Sigmoid colon (tissue), 7 donors: ENCODE data around the gene ACIN1. TPM values are rescaled to one million over a fixed set of nuclear protein-coding genes. Genes with fewer than 3 reads are reported as not detected.

ENCODE experiments used
- DNase-seq: peaks from one replicate; pipeline ENCODE4 v3.0.0-alpha.2; 2019
- H3K27ac ChIP-seq, 4 donors: fragments of 200-600 bp; sonication (generic); one replicate each; pipeline ENCODE4 v1.5.1; 2016 to 2019; ENCODE audit warnings: mild to moderate bottlenecking in 1 of 4
- H3K27me3 ChIP-seq, 3 donors: fragments of 200-600 bp; sonication (generic); one replicate each; pipeline ENCODE4 v1.5.1; 2019; ENCODE audit warnings: mild to moderate bottlenecking in 1 of 3
- H3K36me3 ChIP-seq, 4 donors: fragments of 200-600 bp; sonication (generic); one replicate each; pipeline ENCODE4 v1.5.1; 2016 to 2019
- H3K4me1 ChIP-seq, 4 donors: fragments of 200-600 bp; sonication (generic); one replicate each; pipeline ENCODE4 v1.5.1; 2017 to 2019
- H3K4me3 ChIP-seq, 4 donors: fragments of 200-600 bp; sonication (generic); one replicate each; pipeline ENCODE4 v1.5.1; 2017 to 2019; ENCODE audit warnings: mild to moderate bottlenecking in 2 of 4, moderate library complexity in 1 of 4
- H3K9me3 ChIP-seq, 4 donors: fragments of 200-600 bp in 3 of 4; sonication (generic) in 3 of 4; one replicate each; pipeline versions ENCODE4 v1.5.1 to v1.6.1; 2013 to 2019
- CTCF ChIP-seq, 4 experiments: fragments of 450-650 bp in 3 of 4; fragments of 200-600 bp in 1 of 4; IDR thresholded peaks; one replicate each; pipeline ENCODE4 v1.5.1; 2016 to 2019; ENCODE audit warnings: antibody characterized with exemption in 4 of 4, mild to moderate bottlenecking in 3 of 4, moderate library complexity in 2 of 4
- EP300 ChIP-seq, 4 donors: sonication (generic); formaldehyde crosslinking; IDR thresholded peaks; one replicate each; pipeline ENCODE4 v1.6.1; 2017; ENCODE audit warnings: antibody characterized with exemption in 4 of 4
- POLR2A ChIP-seq, 2 donors: fragments of 450-650 bp; IDR thresholded peaks; one replicate each; pipeline ENCODE4 v1.6.1; 2016; ENCODE audit warnings: antibody characterized with exemption in 2 of 2, mild to moderate bottlenecking in 2 of 2, moderate library complexity in 2 of 2
- POLR2AphosphoS5 ChIP-seq, 4 donors: sonication (generic); formaldehyde crosslinking; IDR thresholded peaks; one replicate each; pipeline ENCODE4 v1.6.1; 2017; ENCODE audit warnings: antibody characterized with exemption in 4 of 4
- WGBS, 2 donors: extraction: QIAGEN DNeasy Blood & Tissue Kit; methylation state at CpG; one replicate each; pipeline ENCODE4 v1.1.7; 2013; 5-methylcytosine and 5-hydroxymethylcytosine counted together
- intact Hi-C: fragments of 100-400 bp; cut with DNase I; formaldehyde crosslinking; loops from one replicate; pipeline ENCODE4 v1.15.1; 2023
- polyA plus RNA-seq, 3 donors: library from polyadenylated mRNA; stranded (reverse); fragments of 200-250 nt; gene quantifications; one replicate each; pipeline ENCODE4 v1.2.3, GENCODE V29; 2013
- total RNA-seq, 4 donors: library from RNA; depleted of rRNA; stranded (reverse); fragments of >200 nt; gene quantifications; one replicate each; pipeline ENCODE4 v1.1.0, GENCODE V29; 2016
- donor health status: healthy with polysubstance abuse.
- donor health status: Bipolar disorder and iron deficiency.
- donor health status: healthy.

The ACIN1 gene
- total and polyA plus RNA-seq, 7 donors, result 37.8 to 129 (median 88.4) TPM

- no peaks in the 10 kb centered on the region for H3K9me3 ChIP-seq
- DNase-seq, result no peak
- H3K4me3 ChIP-seq, result no peak overlapping the region
- no peaks in the 10 kb centered on the region for H3K27me3 ChIP-seq
- intact Hi-C loops, result no loop called here
- H3K27ac ChIP-seq, result no peak overlapping the region
- H3K4me1 ChIP-seq, result peaks cover 0 to 10% (median 8%) of the 10 kb centered on the region in 4 donors
- peaks cover 0 to 9% (median 2%) of the 10 kb centered on the region in 4 donors for H3K36me3 ChIP-seq
- WGBS, 2 donors, result 73 to 77% methylated on average over 8 of the region's 8 CpGs
- TF ChIP-seq POLR2AphosphoS5 (IDR thresholded peaks at IDR 0.05), result no peak
- no peak for TF ChIP-seq EP300 (IDR thresholded peaks at IDR 0.05)
- TF ChIP-seq CTCF (IDR thresholded peaks at IDR 0.05), result no peak
- no peak for TF ChIP-seq POLR2A (IDR thresholded peaks at IDR 0.05)
These were observed 38.0 kb upstream of the ACIN1 start for GRCh38 chr14:23132970-23133369.

- H3K4me3 ChIP-seq, result no peak overlapping the region
- peaks cover 0 to 9% (median 2%) of the 10 kb centered on the region in 4 donors for H3K36me3 ChIP-seq
- TF ChIP-seq EP300 (IDR thresholded peaks at IDR 0.05), result no peak
- no peak for TF ChIP-seq CTCF (IDR thresholded peaks at IDR 0.05)
- no peak for TF ChIP-seq POLR2A (IDR thresholded peaks at IDR 0.05)
- no peak for TF ChIP-seq POLR2AphosphoS5 (IDR thresholded peaks at IDR 0.05)
- intact Hi-C loops, result no loop called here
- no peaks in the 10 kb centered on the region for H3K27me3 ChIP-seq
- 90% methylated on average over 5 of the region's 5 CpGs for WGBS, 2 donors
- no peak for DNase-seq
- no peaks in the 10 kb centered on the region for H3K9me3 ChIP-seq
- peak overlapping the region in 1 of 4 donors; percentile 24 for H3K27ac ChIP-seq
- no peaks in the 10 kb centered on the region for H3K4me1 ChIP-seq
These were observed 36.5 kb upstream of the ACIN1 start for GRCh38 chr14:23131482-23131881.

GRCh38 chr14:23130871-23131270 is 35.9 kb upstream of the ACIN1 start:
- WGBS, 2 donors, result 77 to 84% methylated on average over 3 of the region's 3 CpGs
- Histone ChIP-seq H3K4me1 (no peaks in the 10 kb centered on the region), H3K4me3 (no peak overlapping the region), H3K9me3 (no peaks in the 10 kb centered on the region), H3K36me3 (peaks cover 0 to 9% (median 2%) of the 10 kb centered on the region in 4 donors), H3K27me3 (no peaks in the 10 kb centered on the region), H3K27ac (peak overlapping the region in 1 of 4 donors; percentile 24)
- TF ChIP-seq POLR2AphosphoS5 (IDR thresholded peaks at IDR 0.05), result no peak
- no peak for DNase-seq
- intact Hi-C loops, result no loop called here

- intact Hi-C loops, result no loop called here
- no peaks in the 10 kb centered on the region for H3K9me3 ChIP-seq
- 92 to 93% methylated on average over 7 of the region's 7 CpGs for WGBS, 2 donors
- DNase-seq, result no peak
- peaks cover 0 to 9% (median 2%) of the 10 kb centered on the region in 4 donors for H3K36me3 ChIP-seq
- TF ChIP-seq POLR2AphosphoS5 (IDR thresholded peaks at IDR 0.05) (no peak), CTCF (IDR thresholded peaks at IDR 0.05) (no peak), EP300 (IDR thresholded peaks at IDR 0.05) (no peak), POLR2A (IDR thresholded peaks at IDR 0.05) (no peak)
- no peak overlapping the region for H3K4me3 ChIP-seq
- no peak overlapping the region for H3K27ac ChIP-seq
- no peaks in the 10 kb centered on the region for H3K4me1 ChIP-seq
- H3K27me3 ChIP-seq, result no peaks in the 10 kb centered on the region
These were observed 34.9 kb upstream of the ACIN1 start for GRCh38 chr14:23129759-23130316.

- intact Hi-C loops, result no loop called here
- Histone ChIP-seq H3K36me3 (peaks cover 0 to 9% (median 2%) of the 10 kb centered on the region in 4 donors), H3K9me3 (no peaks in the 10 kb centered on the region), H3K27ac (no peak overlapping the region), H3K27me3 (no peaks in the 10 kb centered on the region), H3K4me1 (no peaks in the 10 kb centered on the region), H3K4me3 (no peak overlapping the region)
- 89 to 96% methylated on average over 7 of the region's 7 CpGs for WGBS, 2 donors
- DNase-seq, result no peak
- TF ChIP-seq EP300 (IDR thresholded peaks at IDR 0.05), result no peak
- TF ChIP-seq POLR2A (IDR thresholded peaks at IDR 0.05), result no peak
- no peak for TF ChIP-seq POLR2AphosphoS5 (IDR thresholded peaks at IDR 0.05)
- no peak for TF ChIP-seq CTCF (IDR thresholded peaks at IDR 0.05)
These were observed 34.2 kb upstream of the ACIN1 start for GRCh38 chr14:23128969-23129758.
